GM12892 (cell line): ENCODE results near the gene LARGE1.

ENCODE experiments used
- POLR2AphosphoS5 ChIP-seq: IDR thresholded peaks from 2 replicates; pipeline ENCODE4 v1.6.1; 2011; ENCODE audit warnings: low read depth, low read length, control low read depth
- TAF1 ChIP-seq: IDR thresholded peaks from 2 replicates; pipeline ENCODE4 v1.6.1; 2011; ENCODE audit warnings: low read depth, mild to moderate bottlenecking, control low read depth, low read length, borderline replicate concordance

DNA sequence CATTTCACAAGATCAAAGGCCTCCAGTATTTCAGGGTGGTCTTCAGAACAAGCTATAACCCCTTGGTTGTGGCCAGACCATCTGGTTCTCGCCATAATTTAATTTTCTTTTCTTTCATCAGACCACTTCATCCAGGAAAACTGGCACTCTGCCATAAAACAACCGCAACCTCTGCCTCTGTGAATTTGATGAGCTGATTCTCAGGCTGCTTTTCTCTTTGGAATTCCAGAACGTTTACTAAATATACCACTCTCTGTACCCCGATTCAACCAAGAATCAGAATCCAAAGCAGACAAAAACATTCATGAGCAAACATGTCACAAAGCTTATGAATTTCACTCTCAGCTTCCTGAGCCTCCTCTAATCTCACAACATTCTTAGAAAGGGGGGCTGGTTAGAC lies 530.3 kb downstream of the LARGE1 start:
- TF ChIP-seq TAF1: no peak
- no peak for TF ChIP-seq POLR2AphosphoS5
